GM12878 (cell line): ENCODE measurements around the gene SAMD9L. TPM values are rescaled to one million over a fixed set of nuclear protein-coding genes. Genes with fewer than 3 reads are reported as not detected.

Experiments
- ATAC-seq: fragments of 200-7000 bp; cut with Tn5 transposase; 3 replicates; pipeline ENCODE4 v1.9.1; 2020; ENCODE audit warnings: mild to moderate bottlenecking, moderate library complexity
- BruUV-seq: library from RNA; stranded (reverse); fragments of 400-500 nt; replicated peaks from 2 replicates; lab custom pipeline; 2021; lab: Mats Ljungman, UMichigan
- CTCF ChIA-PET: fragments of 300-600 bp; sonication (Branson Sonifier 250); formaldehyde crosslinking; extraction: SDS; loops from one replicate; lab custom pipeline; 2021; ENCODE audit warnings: inconsistent platforms; lab: Yijun Ruan, JAX
- POLR2A ChIA-PET: fragments of 350-600 bp; formaldehyde crosslinking; extraction: SDS; loops from one replicate; lab custom pipeline; 2021; ENCODE audit warnings: inconsistent platforms; lab: Charles Lee
- RAD21 ChIA-PET: fragments of 300-600 bp; sonication (Branson Sonifier 250); formaldehyde crosslinking; loops from one replicate; lab custom pipeline; 2023; ENCODE audit warnings: antibody characterized with exemption; ENCODE audit not compliant: unreplicated experiment; lab: Charles Lee
- SMC1A ChIA-PET: fragments of 300-600 bp; sonication (Branson Sonifier 250); formaldehyde crosslinking; loops from one replicate; lab custom pipeline; 2023; ENCODE audit not compliant: unreplicated experiment, uncharacterized antibody; lab: Charles Lee
- DNase-seq: peaks from one replicate; pipeline ENCODE4 v3.0.0-alpha.2; 2011; ENCODE audit warnings: low read depth, low spot score
- FAIRE-seq: peaks from 3 replicates; lab custom pipeline; 2011; peaks lifted over from hg19 to GRCh38; lab: Jason Lieb, UNC
- H2AFZ ChIP-seq: 2 replicates; pipeline ENCODE4 v1.6.0; 2011; ENCODE audit warnings: low read depth, low read length, control low read depth; ENCODE audit not compliant: control insufficient read depth
- H3K27ac ChIP-seq: 2 replicates; pipeline ENCODE4 v1.5.1; 2011; ENCODE audit warnings: control low read depth; ENCODE audit not compliant: control insufficient read depth, insufficient read depth
- H3K27me3 ChIP-seq, 2 experiments: replicated peaks in 1 of 2; 2 replicates each; pipeline versions ENCODE4 v1.6.0 to v1.6.1; 2011; ENCODE audit warnings: low read length in 1 of 2; ENCODE audit not compliant: control insufficient read depth in 2 of 2, insufficient read depth in 2 of 2
- H3K36me3 ChIP-seq, 2 experiments: 2 replicates each; pipeline ENCODE4 v1.5.1; 2011; ENCODE audit warnings: low read length in 1 of 2; ENCODE audit not compliant: control insufficient read depth in 2 of 2, insufficient read depth in 2 of 2
- H3K4me1 ChIP-seq: 2 replicates; pipeline ENCODE4 v1.6.1; 2011; ENCODE audit warnings: mild to moderate bottlenecking, low read length, moderate library complexity, mixed read lengths; ENCODE audit not compliant: control insufficient read depth, insufficient read depth
- H3K4me2 ChIP-seq: 2 replicates; pipeline ENCODE4 v1.6.0; 2011; ENCODE audit warnings: control low read depth; ENCODE audit not compliant: control insufficient read depth, insufficient read depth
- H3K4me3 ChIP-seq: fragments of 200-600 bp; sonication (generic); 2 replicates; pipeline ENCODE4 v1.5.1; 2016
- H3K79me2 ChIP-seq: 2 replicates; pipeline ENCODE4 v1.6.0; 2011; ENCODE audit warnings: low read length; ENCODE audit not compliant: control insufficient read depth, insufficient read depth
- H3K9ac ChIP-seq: 2 replicates; pipeline ENCODE4 v1.8.0; 2011; ENCODE audit warnings: low read length, control low read depth, mixed read lengths; ENCODE audit not compliant: control insufficient read depth, insufficient read depth
- H3K9me3 ChIP-seq: replicated peaks from 3 replicates; pipeline ENCODE4 v1.5.1; 2011; ENCODE audit warnings: mild to moderate bottlenecking, low read length; ENCODE audit not compliant: control insufficient read depth, insufficient read depth
- H4K20me1 ChIP-seq: 2 replicates; pipeline ENCODE4 v1.6.0; 2011; ENCODE audit not compliant: control insufficient read depth, insufficient read depth
- CBX5 ChIP-seq: sonication (generic); IDR thresholded peaks from 2 replicates; pipeline ENCODE4 v1.6.1; 2016; ENCODE audit warnings: low read depth, moderate library complexity, mild to moderate bottlenecking, inconsistent platforms
- GATAD2B ChIP-seq: fragments of 450-650 bp; conservative IDR thresholded peaks from 2 replicates; pipeline ENCODE4 v1.6.1; 2017; ENCODE audit warnings: low read depth, mild to moderate bottlenecking, moderate library complexity
- LARP7 ChIP-seq: fragments of 450-650 bp; IDR thresholded peaks from 2 replicates; pipeline ENCODE4 v1.6.1; 2017; ENCODE audit warnings: mild to moderate bottlenecking
- MTA2 ChIP-seq: fragments of 450-650 bp; IDR thresholded peaks from 2 replicates; pipeline ENCODE4 v1.6.1; 2016; ENCODE audit warnings: low read depth, mild to moderate bottlenecking, moderate library complexity
- MYC ChIP-seq: IDR thresholded peaks from 2 replicates; pipeline ENCODE4 v1.6.1; 2011; ENCODE audit warnings: mild to moderate bottlenecking, low read length, moderate library complexity, inconsistent platforms; ENCODE audit not compliant: insufficient read depth, insufficient replicate concordance, insufficient read length, severe bottlenecking
- RCOR1 ChIP-seq: conservative IDR thresholded peaks from 2 replicates; pipeline ENCODE4 v1.6.1; 2012; ENCODE audit warnings: low read depth, low read length, improper control_type of control experiment
- STAT3 ChIP-seq: IDR thresholded peaks from 2 replicates; pipeline ENCODE4 v1.6.1; 2011; ENCODE audit warnings: low read depth, low read length, improper control_type of control experiment
- YY1 ChIP-seq: IDR thresholded peaks from 2 replicates; pipeline ENCODE4 v1.6.1; 2011; ENCODE audit warnings: low read depth, mild to moderate bottlenecking, low read length
- ZZZ3 ChIP-seq: IDR thresholded peaks from 2 replicates; pipeline ENCODE4 v1.6.1; 2011; ENCODE audit warnings: low read depth; ENCODE audit not compliant: control insufficient read depth, insufficient read length
- WGBS: methylation state at CpG from one replicate; pipeline ENCODE4 v1.1.6; 2016; ENCODE audit warnings: low lambda C conversion rate; ENCODE audit not compliant: insufficient replicate concordance, insufficient coverage; ENCODE audit errors: missing lambda C conversion rate; 5-methylcytosine and 5-hydroxymethylcytosine counted together
- in situ Hi-C: fragments of 300-500 bp; cut with MboI; formaldehyde crosslinking; loops from 9 replicates; pipeline ENCODE4 v1.14.3; 2018; ENCODE audit warnings: mixed read lengths
- intact Hi-C: fragments of 100-400 bp; cut with micrococcal nuclease; formaldehyde crosslinking; loops from one replicate; pipeline ENCODE4 v1.14.2; 2022; ENCODE audit not compliant: unreplicated experiment
- polyA plus RNA-seq, 11 experiments: library from polyadenylated mRNA; depleted of rRNA in 4 of 11; unstranded in 6 of 11; stranded (reverse) in 5 of 11; fragments of >200 nt; fragmentation: Nextera tagmentation in 4 of 11; fragmentation: Illumina TruSeq in 1 of 11; extraction: Ambion mirVana in 4 of 11; extraction: Trizol in 1 of 11; gene quantifications; 1 replicate in 1 of 11; 2 replicates in 10 of 11; pipeline versions ENCODE4 v1.2.1 to v1.2.3, GENCODE V29; 2011 to 2016; ENCODE audit warnings: inconsistent platforms in 2 of 11, missing spikeins in 2 of 11, low read depth in 1 of 11
- total RNA-seq, 4 experiments: library from RNA; depleted of rRNA in 3 of 4; stranded (reverse); fragments of >200 nt in 3 of 4; fragmentation: Illumina TruSeq in 1 of 4; extraction: Trizol in 1 of 4; gene quantifications; 2 replicates each; pipeline versions ENCODE4 v1.2.1 to v1.2.3, GENCODE V29; 2013 to 2021
- TF ChIP-seq, protein P1 (sequence below): fragments of 450-650 bp; conservative IDR thresholded peaks from 2 replicates; pipeline ENCODE4 v1.6.1; 2017; ENCODE audit warnings: mild to moderate bottlenecking, moderate library complexity
- TF ChIP-seq, protein P2 (sequence below): fragments of 450-650 bp; IDR thresholded peaks from 2 replicates; pipeline ENCODE4 v1.6.1; 2017; ENCODE audit warnings: mild to moderate bottlenecking, moderate library complexity
- TF ChIP-seq, protein P3 (sequence below): fragments of 450-650 bp; IDR thresholded peaks from 2 replicates; pipeline ENCODE4 v1.6.1; 2017; ENCODE audit warnings: mild to moderate bottlenecking, moderate library complexity

Gene SAMD9L
- total and polyA plus RNA-seq, 10 of the 15 experiments (the other 5 are each of a cell fraction or from before 2014, with no cell fraction given): 22.3 to 51.3 (median 29.6) TPM

DNA sequence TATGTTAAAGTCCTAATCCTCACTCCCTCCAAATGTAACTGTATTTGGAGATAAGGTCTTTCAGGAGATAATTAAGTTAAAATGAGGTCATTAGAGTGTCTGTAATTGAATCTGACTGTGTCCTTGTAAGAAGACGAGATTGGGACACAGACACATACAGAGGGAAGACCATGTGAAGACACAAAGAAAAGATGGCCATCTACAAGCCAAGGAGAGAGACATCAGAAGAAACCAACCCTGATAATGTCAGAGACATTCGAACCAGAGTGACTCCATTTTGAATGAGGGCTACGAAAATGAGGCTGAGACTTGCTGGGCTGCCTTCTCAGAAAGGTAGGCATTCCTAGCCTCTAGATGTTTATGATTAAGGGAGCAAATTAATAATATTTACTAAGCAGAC lies 542 bp upstream of the SAMD9L start:
- Histone ChIP-seq H3K27me3 (no peaks in the 10 kb centered on the region), H3K36me3 (peaks cover 0 to 19% of the 10 kb centered on the region in 2 experiments; a peak in 2 of 4 replicates), H3K9ac (no peak overlapping the region), H3K4me3 (peak overlapping the region; percentile 91; the same call in 1 of the 2 replicates), H3K4me1 (peaks cover 10% of the 10 kb centered on the region; the same call in 1 of the 2 replicates), H3K9me3 (no peaks in the 10 kb centered on the region), H2AFZ (peak overlapping the region; percentile 93), H3K4me2 (peak overlapping the region; percentile 40), H3K27ac (peak overlapping the region; percentile 84), H4K20me1 (no peaks in the 10 kb centered on the region), H3K79me2 (peaks cover 32% of the 10 kb centered on the region)
- DNase-seq (no peak), FAIRE-seq (no peak), ATAC-seq (no peak)
- 64% methylated on average over 3 of the region's 3 CpGs for WGBS
- CTCF ChIA-PET: no interaction called here
- no TSS peak for BruUV-seq
- RAD21 ChIA-PET: no interaction called here
- POLR2A ChIA-PET: no interaction called here
- intact Hi-C loops: loop anchor here (1.0 kb wide), 2 partner anchors 17 to 80 kb away; no protein-coding TSS in a partner anchor
- in situ Hi-C loops: no loop called here
- SMC1A ChIA-PET: interaction anchor here (1.2 kb wide), 1 partner anchor 17 kb away, joined by 5 read pairs; no protein-coding TSS in a partner anchor
- TF ChIP-seq YY1 (peak; percentile 50; the same call in 1 of the 2 replicates), GATAD2B (no peak), RCOR1 (no peak), MYC (no peak), ZZZ3 (no peak), STAT3 (no peak), LARP7 (no peak), CBX5 (no peak), MTA2 (no peak)
- TF ChIP-seq, protein P1, sequence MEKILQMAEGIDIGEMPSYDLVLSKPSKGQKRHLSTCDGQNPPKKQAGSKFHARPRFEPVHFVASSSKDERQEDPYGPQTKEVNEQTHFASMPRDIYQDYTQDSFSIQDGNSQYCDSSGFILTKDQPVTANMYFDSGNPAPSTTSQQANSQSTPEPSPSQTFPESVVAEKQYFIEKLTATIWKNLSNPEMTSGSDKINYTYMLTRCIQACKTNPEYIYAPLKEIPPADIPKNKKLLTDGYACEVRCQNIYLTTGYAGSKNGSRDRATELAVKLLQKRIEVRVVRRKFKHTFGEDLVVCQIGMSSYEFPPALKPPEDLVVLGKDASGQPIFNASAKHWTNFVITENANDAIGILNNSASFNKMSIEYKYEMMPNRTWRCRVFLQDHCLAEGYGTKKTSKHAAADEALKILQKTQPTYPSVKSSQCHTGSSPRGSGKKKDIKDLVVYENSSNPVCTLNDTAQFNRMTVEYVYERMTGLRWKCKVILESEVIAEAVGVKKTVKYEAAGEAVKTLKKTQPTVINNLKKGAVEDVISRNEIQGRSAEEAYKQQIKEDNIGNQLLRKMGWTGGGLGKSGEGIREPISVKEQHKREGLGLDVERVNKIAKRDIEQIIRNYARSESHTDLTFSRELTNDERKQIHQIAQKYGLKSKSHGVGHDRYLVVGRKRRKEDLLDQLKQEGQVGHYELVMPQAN: no peak
- TF ChIP-seq, protein P2, sequence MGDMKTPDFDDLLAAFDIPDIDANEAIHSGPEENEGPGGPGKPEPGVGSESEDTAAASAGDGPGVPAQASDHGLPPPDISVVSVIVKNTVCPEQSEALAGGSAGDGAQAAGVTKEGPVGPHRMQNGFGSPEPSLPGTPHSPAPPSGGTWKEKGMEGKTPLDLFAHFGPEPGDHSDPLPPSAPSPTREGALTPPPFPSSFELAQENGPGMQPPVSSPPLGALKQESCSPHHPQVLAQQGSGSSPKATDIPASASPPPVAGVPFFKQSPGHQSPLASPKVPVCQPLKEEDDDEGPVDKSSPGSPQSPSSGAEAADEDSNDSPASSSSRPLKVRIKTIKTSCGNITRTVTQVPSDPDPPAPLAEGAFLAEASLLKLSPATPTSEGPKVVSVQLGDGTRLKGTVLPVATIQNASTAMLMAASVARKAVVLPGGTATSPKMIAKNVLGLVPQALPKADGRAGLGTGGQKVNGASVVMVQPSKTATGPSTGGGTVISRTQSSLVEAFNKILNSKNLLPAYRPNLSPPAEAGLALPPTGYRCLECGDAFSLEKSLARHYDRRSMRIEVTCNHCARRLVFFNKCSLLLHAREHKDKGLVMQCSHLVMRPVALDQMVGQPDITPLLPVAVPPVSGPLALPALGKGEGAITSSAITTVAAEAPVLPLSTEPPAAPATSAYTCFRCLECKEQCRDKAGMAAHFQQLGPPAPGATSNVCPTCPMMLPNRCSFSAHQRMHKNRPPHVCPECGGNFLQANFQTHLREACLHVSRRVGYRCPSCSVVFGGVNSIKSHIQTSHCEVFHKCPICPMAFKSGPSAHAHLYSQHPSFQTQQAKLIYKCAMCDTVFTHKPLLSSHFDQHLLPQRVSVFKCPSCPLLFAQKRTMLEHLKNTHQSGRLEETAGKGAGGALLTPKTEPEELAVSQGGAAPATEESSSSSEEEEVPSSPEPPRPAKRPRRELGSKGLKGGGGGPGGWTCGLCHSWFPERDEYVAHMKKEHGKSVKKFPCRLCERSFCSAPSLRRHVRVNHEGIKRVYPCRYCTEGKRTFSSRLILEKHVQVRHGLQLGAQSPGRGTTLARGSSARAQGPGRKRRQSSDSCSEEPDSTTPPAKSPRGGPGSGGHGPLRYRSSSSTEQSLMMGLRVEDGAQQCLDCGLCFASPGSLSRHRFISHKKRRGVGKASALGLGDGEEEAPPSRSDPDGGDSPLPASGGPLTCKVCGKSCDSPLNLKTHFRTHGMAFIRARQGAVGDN: peak; percentile 61; the same call in 1 of the 2 replicates
- TF ChIP-seq, protein P3, sequence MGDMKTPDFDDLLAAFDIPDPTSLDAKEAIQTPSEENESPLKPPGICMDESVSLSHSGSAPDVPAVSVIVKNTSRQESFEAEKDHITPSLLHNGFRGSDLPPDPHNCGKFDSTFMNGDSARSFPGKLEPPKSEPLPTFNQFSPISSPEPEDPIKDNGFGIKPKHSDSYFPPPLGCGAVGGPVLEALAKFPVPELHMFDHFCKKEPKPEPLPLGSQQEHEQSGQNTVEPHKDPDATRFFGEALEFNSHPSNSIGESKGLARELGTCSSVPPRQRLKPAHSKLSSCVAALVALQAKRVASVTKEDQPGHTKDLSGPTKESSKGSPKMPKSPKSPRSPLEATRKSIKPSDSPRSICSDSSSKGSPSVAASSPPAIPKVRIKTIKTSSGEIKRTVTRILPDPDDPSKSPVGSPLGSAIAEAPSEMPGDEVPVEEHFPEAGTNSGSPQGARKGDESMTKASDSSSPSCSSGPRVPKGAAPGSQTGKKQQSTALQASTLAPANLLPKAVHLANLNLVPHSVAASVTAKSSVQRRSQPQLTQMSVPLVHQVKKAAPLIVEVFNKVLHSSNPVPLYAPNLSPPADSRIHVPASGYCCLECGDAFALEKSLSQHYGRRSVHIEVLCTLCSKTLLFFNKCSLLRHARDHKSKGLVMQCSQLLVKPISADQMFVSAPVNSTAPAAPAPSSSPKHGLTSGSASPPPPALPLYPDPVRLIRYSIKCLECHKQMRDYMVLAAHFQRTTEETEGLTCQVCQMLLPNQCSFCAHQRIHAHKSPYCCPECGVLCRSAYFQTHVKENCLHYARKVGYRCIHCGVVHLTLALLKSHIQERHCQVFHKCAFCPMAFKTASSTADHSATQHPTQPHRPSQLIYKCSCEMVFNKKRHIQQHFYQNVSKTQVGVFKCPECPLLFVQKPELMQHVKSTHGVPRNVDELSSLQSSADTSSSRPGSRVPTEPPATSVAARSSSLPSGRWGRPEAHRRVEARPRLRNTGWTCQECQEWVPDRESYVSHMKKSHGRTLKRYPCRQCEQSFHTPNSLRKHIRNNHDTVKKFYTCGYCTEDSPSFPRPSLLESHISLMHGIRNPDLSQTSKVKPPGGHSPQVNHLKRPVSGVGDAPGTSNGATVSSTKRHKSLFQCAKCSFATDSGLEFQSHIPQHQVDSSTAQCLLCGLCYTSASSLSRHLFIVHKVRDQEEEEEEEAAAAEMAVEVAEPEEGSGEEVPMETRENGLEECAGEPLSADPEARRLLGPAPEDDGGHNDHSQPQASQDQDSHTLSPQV: peak; percentile 95
